Mesangial cell (primary cell): Measurements from ENCODE around the gene PLPP7. TPM values are rescaled to one million over a fixed set of nuclear protein-coding genes. Genes with fewer than 3 reads are reported as not detected.

ENCODE experiments used
- total RNA-seq: library from RNA; depleted of rRNA; stranded (reverse); fragments of >200 nt; gene quantifications from 2 replicates; pipeline ENCODE4 v1.2.3, GENCODE V29; 2015

Gene PLPP7
- total RNA-seq: 4.4 and 4.7 TPM in 2 replicates

DNA sequence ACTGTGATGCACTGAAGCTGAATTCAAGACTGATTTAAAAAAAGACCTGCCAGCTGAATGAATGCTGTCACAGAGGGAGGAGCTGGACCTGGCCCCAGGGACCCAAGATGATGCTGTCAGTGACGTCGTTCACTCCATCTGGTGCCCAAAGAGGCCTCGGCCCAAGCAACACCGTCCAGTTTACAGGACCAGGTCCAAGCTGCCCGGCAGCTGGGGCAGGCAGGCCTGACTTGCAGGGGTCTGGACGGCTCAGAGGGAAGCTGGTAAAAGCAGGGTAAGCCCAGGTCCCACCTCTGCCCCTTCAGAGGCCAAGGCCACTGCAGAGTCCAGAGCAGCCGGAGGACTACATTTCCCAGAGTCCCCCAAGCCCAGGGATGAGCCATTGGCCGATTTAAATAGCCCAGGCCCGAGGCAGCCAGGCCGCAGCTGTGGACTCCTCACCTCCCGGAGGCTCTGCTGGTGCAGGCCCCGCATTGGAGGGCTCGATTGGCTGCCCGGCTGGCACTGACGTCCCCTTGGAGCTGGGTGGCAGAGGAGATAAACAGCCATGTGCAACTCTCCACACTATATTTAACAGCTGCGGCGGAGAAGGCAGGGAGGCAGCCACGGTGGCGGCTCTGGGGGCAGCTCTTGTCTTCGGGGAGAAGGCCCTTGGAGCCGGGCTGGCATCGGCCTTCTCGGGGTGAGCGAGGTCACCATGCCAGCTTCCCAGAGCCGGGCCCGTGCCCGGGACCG, at the start of gene PLPP7:
PLPP7 (plus strand) TSS at position 423 of the 735 bp plus-strand sequence; CDS start at position 698, 275 bp downstream.

GRCh38 chr9:131276094-131276888, 13.2 kb upstream of the PLPP7 start, which contains the start of gene FAM78A:
FAM78A (minus strand) TSS chr9:131276510; CDS start chr9:131276179, 331 bp downstream.

Other genes with a start within 250 kb of the PLPP7 start
- gene AIF1L, start 193.2 kb upstream of the PLPP7 start, total RNA-seq: 16.5 and 61.1 TPM in 2 replicates
- gene NUP214, start 164.1 kb upstream of the PLPP7 start, total RNA-seq: 29.9 and 31.0 TPM in 2 replicates
- 1.1 TPM in 2 replicates for gene FAM78A, start 13.2 kb upstream of the PLPP7 start, total RNA-seq
- gene PRRC2B, start 104.4 kb downstream of the PLPP7 start, total RNA-seq: 94.7 and 196 TPM in 2 replicates
- 18.9 and 34.9 TPM in 2 replicates for gene POMT1, start 213.2 kb downstream of the PLPP7 start, total RNA-seq
- gene UCK1, start 241.5 kb downstream of the PLPP7 start, total RNA-seq: 25.1 and 30.3 TPM in 2 replicates